ENCODE results near the gene ZC3H14. TPM values are rescaled to one million over a fixed set of nuclear protein-coding genes. Genes with fewer than 3 reads are reported as not detected.
"Not testable (repeated sequence)": the region's sequence is repeated elsewhere in the genome, so short reads cannot be mapped to it uniquely, and the experiment has no call there.

Gene ZC3H14
- total RNA-seq, 1 donor from 2014 or later, result 63.4 TPM

GRCh38 chr14:88521818-88522217 lies 41.0 kb upstream of the ZC3H14 start:
- H3K4me3 ChIP-seq, result no peak overlapping the region
- no peaks in the 10 kb centered on the region for H3K27me3 ChIP-seq
- no peak for TF ChIP-seq CTCF (IDR thresholded peaks at IDR 0.05)
- no peak overlapping the region for H3K27ac ChIP-seq
- H3K36me3 ChIP-seq, result no peaks in the 10 kb centered on the region
- ATAC-seq (no peak), DNase-seq (no peak)
- H3K4me1 ChIP-seq, result no peaks in the 10 kb centered on the region
- intact Hi-C loops (cut with DNase I), result no loop called here
- H3K9me3 ChIP-seq, result no peaks in the 10 kb centered on the region

GRCh38 chr14:88522393-88522792 lies 40.4 kb upstream of the ZC3H14 start:
- no peaks in the 10 kb centered on the region for H3K9me3 ChIP-seq
- ATAC-seq, result peak; percentile 66
- DNase-seq, result no peak
- H3K36me3 ChIP-seq, result no peaks in the 10 kb centered on the region
- intact Hi-C loops (cut with DNase I), result no loop called here
- no peaks in the 10 kb centered on the region for H3K27me3 ChIP-seq
- no peak for TF ChIP-seq CTCF (IDR thresholded peaks at IDR 0.05)
- H3K27ac ChIP-seq, result no peak overlapping the region
- no peak overlapping the region for H3K4me3 ChIP-seq
- H3K4me1 ChIP-seq, result no peaks in the 10 kb centered on the region

GRCh38 chr14:88529889-88530288 lies 32.9 kb upstream of the ZC3H14 start:
- H3K4me1 ChIP-seq; ATAC-seq; H3K27me3 ChIP-seq; H3K4me3 ChIP-seq; H3K27ac ChIP-seq; H3K9me3 ChIP-seq; intact Hi-C loops (cut with DNase I); DNase-seq; H3K36me3 ChIP-seq: not testable (repeated sequence)

- TF ChIP-seq CTCF (IDR thresholded peaks at IDR 0.05), result no peak
- DNase-seq, result no peak
- H3K36me3 ChIP-seq, result peaks cover 11% of the 10 kb centered on the region
- no peaks in the 10 kb centered on the region for H3K27me3 ChIP-seq
- no peaks in the 10 kb centered on the region for H3K4me1 ChIP-seq
- intact Hi-C loops (cut with DNase I), result no loop called here
- no peak overlapping the region for H3K4me3 ChIP-seq
- H3K9me3 ChIP-seq, result no peaks in the 10 kb centered on the region
- no peak for ATAC-seq
- no peak overlapping the region for H3K27ac ChIP-seq
These were observed 29.7 kb upstream of the ZC3H14 start for GRCh38 chr14:88533064-88533602.

- Histone ChIP-seq H3K27me3 (no peaks in the 10 kb centered on the region), H3K27ac (no peak overlapping the region), H3K4me1 (no peaks in the 10 kb centered on the region), H3K4me3 (no peak overlapping the region), H3K9me3 (no peaks in the 10 kb centered on the region), H3K36me3 (peaks cover 11% of the 10 kb centered on the region)
- DNase-seq, result no peak
- TF ChIP-seq CTCF (IDR thresholded peaks at IDR 0.05), result no peak
- peak; percentile 93 for ATAC-seq
- intact Hi-C loops (cut with DNase I), result no loop called here
These were observed 27.7 kb upstream of the ZC3H14 start for GRCh38 chr14:88535149-88535548.

GRCh38 chr14:88535813-88536212 lies 27.0 kb upstream of the ZC3H14 start:
- no peaks in the 10 kb centered on the region for H3K4me1 ChIP-seq
- no peaks in the 10 kb centered on the region for H3K9me3 ChIP-seq
- DNase-seq, result no peak
- H3K4me3 ChIP-seq, result no peak overlapping the region
- no peaks in the 10 kb centered on the region for H3K27me3 ChIP-seq
- H3K36me3 ChIP-seq, result peaks cover 11% of the 10 kb centered on the region
- intact Hi-C loops (cut with DNase I), result no loop called here
- ATAC-seq, result no peak
- no peak for TF ChIP-seq CTCF (IDR thresholded peaks at IDR 0.05)
- H3K27ac ChIP-seq, result no peak overlapping the region

Measured in upper lobe of right lung (tissue), 1 donor.